ENCODE data around the gene ITPKA.

ITPKA gene

GRCh38 chr15:41511899-41512369 lies 18.3 kb downstream of the ITPKA start:
- DNase-seq: peak; percentile 52

GRCh38 chr15:41512512-41512939 lies 18.9 kb downstream of the ITPKA start:
- DNase-seq: peak; percentile 61

- DNase-seq: peak; percentile 66
These were observed 19.3 kb downstream of the ITPKA start for GRCh38 chr15:41512940-41513505.

- DNase-seq: peak; percentile 58
These were observed 20.0 kb downstream of the ITPKA start, which contains the start of gene LTK for GRCh38 chr15:41513506-41514227. TSS of gene LTK (minus strand) at chr15:41513827. CDS start at chr15:41513709, 118 bp downstream.

GRCh38 chr15:41517895-41518449 lies 24.3 kb downstream of the ITPKA start:
- no peak for DNase-seq

GRCh38 chr15:41520636-41521035 lies 27.0 kb downstream of the ITPKA start:
- no peak for DNase-seq

GRCh38 chr15:41521614-41522013 lies 27.9 kb downstream of the ITPKA start:
- DNase-seq: no peak

- DNase-seq: no peak
These were observed 29.4 kb downstream of the ITPKA start for GRCh38 chr15:41523097-41523496.

- DNase-seq: no peak
These were observed 36.8 kb downstream of the ITPKA start for GRCh38 chr15:41530363-41530956.

GRCh38 chr15:41535544-41535943 lies 41.9 kb downstream of the ITPKA start:
- no peak for DNase-seq

- no peak for DNase-seq
These were observed 43.2 kb downstream of the ITPKA start for GRCh38 chr15:41536866-41537265.

GRCh38 chr15:41543521-41543870 lies 49.8 kb downstream of the ITPKA start:
- no peak for DNase-seq

- peak; percentile 15 for DNase-seq
These were observed 51.0 kb downstream of the ITPKA start for GRCh38 chr15:41544650-41545015.

- no peak for DNase-seq
These were observed 51.5 kb downstream of the ITPKA start for GRCh38 chr15:41545218-41545617.

- DNase-seq: no peak
These were observed 53.4 kb downstream of the ITPKA start for GRCh38 chr15:41546851-41547786.

GRCh38 chr15:41550066-41550775 lies 56.5 kb downstream of the ITPKA start:
- DNase-seq: no peak

All from retina (tissue), 1 donor.